GM18499 (cell line): Measurements from ENCODE around the gene CDADC1.

Experiments
- ATAC-seq: cut with Tn5 transposase; IDR thresholded peaks from one replicate; pipeline ENCODE4 v1.9.1; 2021; ENCODE audit warnings: moderate number of reproducible peaks; ENCODE audit not compliant: insufficient read depth, unreplicated experiment

The CDADC1 gene

DNA sequence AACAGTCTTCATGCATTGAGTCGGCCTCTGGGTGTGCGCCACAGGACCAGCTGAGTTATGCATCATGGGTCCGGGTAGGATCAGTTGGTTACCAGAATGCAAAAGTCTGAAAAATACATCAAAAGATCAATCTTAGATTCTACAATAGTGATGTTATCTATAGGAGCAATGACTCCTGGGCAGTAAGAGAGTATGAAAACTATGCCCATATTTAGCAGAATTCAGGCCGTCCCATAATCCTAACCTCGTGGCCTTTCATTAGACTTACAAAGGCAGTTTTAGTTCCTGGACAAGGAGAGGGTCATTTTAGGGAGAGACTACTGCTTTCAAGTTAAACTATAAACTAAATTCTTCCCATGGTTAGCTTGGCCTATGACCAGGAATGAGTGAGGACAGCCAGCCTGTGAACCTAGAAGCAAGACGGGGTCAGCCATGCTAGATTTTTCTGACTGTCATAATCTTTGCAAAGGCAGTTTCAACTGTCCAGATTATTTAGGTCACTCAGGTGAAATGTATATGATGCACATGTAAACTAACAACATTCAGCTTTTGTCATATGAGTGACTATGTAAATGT is 11.8 kb upstream of the CDADC1 start:
- no peak for ATAC-seq

DNA sequence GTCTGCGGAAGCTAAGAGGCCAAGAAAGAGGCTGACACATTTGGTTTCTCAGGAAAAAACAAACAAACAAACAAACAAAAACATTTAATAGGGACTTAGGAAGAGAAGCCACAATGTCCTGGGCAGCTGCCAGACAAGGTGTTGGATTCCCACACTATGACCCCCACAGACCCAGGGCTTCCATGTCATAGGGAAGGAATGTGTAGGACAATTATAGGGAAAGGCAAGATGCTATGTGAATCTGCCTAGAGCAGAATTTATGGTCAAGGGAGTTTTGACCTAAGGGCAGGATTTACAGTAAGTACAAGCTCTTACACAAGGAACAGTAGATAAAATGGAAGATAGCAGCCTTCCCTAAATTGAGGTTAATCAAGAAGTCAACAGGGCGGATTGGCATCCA is 9.1 kb upstream of the CDADC1 start:
- no peak for ATAC-seq

DNA sequence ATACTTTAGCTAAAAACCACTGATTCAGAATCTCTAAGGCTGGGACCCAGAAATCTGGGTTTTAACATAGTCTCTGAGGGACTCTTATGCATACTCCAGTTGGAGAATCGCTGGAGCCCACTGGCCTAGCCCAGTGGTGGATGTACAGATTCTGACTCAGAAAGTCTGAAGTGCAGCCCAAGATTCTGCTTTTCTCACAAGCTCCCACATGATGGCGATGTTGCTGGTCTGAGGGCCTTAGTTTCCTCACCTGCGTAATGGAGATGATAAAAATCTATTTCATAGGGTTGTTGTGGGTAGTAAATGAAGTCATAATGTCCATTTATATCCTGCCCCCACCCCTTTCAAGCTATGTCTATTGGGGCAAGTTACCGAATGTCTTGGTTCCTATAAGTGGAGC is 7.7 kb upstream of the CDADC1 start:
- ATAC-seq: no peak

DNA sequence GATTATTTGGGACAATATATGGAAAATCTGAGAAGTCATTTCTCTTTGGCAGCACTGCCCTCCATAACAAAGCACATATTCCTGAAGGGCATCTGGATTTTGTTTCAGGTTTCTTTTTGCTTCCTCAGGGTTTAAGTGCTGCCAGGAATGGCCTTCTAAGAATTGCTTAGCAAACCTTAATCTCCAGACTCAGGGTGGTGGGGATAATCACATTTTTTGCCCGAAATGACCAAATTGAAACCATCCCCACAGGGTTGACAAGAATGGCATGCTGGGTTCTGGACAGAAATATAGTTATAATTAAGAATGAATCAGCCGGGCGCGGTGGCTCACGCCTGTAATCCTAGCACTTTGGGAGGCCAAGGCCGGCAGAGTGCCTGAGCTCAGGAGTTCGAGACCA is 6.4 kb upstream of the CDADC1 start:
- no peak for ATAC-seq

DNA sequence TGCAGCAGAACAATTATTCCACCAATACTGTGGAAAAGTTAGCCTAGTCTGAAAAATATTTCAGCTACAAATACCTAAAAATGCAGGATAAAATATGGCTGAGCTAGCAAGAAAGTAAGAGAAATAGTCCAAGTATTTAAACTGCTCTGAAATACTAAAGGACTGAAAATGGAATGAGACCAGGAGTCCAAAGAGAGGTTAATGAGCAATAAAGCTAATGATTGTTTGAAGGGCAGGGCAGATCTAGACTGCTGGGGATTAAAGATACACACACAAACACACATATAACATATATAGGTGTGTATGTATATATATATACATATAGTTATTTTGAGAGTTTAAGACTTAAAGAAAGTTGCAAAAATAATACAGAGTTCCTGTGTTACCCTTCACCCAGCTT is 2.6 kb upstream of the CDADC1 start:
- no peak for ATAC-seq

DNA sequence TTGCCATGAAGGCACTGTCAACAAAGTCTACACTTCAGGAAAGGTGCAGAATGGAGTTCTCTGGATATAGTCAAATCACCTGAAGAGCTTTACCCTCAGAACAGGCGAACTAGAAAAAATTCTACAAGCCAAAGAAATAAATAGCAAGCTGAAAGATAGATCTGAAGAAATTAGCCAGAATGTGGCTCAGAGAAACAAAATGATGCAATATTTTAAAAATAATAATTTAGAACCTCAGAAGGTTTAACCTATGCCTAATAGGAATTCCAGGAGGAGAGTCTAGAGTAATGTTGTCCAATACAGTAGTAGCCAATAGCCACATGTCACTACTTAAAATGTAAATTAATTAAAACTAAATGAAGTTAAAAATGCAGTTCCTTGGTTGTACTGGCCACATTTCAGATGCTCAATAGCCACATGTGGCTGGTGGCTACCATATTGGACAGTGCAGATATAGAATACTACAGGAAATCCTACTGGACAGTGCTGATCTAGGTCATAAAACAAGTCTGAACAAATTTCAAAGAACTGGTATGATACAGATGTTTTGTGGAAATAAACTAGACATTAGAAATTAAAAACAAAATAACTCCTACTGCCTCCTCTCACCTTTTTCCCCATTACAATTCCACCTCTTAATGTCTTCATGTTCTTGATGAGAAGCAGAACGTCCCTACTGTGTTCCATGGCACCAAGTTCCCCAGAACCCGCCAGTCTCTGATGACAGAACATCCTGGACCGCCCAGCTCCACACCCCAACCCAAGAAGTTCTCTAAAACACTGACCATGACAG is 679 bp upstream of the CDADC1 start:
- peak; percentile 19 for ATAC-seq

DNA sequence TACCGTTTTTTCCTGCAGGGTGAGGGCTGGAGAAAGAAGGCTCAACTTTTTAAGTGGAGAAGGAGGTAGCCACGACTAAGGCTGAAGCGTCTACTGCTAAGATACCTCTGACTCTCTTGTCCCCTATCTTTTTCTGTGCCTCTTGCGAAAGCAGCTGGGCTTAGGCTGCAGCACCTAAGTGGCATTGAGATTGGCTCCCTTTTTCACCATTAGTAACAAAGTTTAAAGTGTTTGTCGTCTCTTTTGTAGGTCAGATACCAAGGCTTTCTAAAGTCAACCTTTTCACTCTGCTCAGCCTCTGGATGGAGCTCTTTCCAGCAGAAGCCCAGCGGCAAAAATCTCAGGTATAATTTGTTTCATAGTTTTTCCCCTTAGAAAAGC is 887 bp downstream of the CDADC1 start:
- ATAC-seq: no peak

DNA sequence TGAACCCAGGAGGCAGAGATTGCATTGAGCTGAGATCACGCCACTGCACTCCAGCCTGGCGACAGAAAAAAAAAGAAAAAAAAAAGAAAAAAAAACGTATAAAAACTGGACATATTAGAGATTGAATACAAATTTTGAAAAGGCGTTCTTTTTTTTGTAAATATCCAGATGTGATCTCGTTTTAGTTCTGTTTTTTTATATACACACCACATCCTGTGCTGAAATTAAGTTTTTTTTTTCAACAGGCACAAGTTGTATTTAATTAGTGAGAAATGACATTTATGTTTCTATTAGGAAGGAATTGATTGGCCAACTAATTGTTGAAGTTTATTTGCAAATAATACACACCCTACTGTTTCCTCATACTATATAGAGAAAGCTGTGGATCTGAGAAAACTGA is 3.6 kb downstream of the CDADC1 start:
- ATAC-seq: no peak

DNA sequence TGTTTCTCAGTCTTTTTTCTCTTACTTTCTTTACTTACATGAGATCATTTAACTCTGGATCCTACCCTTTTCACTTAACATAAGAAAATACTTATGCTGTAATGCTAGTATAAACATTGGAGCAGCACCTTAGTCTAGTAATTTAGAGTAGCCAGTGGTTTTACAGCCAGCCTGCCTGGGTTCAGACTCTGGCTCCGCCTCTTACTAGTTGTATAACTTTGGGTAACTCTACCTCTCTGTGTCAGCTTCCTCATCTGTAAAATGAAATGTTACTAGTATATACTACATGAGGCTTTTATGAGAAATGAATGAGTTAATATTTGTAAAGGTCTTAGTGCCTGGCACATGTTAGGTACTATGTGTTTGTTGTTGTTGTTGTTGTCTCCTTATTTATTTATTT is 5.6 kb downstream of the CDADC1 start:
- no peak for ATAC-seq

DNA sequence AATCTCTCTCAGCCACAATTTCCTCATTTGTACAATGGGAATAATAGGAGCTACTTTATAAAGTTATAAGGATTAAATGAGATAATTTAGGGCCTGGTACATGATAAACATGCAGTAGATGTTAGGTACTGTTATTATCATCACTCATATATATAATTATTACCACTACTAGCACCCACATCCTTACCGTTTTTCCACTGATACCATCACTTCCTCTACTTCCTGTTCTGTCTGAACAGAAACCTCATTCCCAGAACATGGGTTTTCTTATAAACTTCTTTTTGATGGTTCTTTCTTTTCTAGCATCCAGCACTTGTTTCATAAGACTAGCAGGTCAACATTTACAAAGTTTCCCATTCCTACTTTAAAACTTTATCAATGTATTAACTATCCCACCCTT is 6.3 kb downstream of the CDADC1 start:
- ATAC-seq: no peak

DNA sequence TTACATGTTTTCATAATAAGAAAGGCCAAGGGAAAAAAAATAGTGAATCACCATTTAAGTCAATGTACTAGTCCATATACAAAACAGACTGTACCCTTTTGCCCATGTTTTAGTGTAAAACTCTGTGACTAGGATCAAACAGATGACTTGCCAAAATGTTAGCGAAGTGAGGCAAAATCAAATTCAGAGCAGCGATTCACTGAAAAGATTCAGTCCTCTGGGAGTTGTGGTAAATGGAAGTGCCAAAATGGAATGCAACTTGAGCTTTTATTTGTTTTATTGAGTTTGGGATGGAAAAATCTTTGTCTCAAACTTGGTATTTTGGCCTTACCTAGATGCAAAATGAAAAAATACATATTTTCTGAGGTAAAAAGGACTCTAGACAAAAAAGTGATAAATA is 9.1 kb downstream of the CDADC1 start:
- no peak for ATAC-seq

DNA sequence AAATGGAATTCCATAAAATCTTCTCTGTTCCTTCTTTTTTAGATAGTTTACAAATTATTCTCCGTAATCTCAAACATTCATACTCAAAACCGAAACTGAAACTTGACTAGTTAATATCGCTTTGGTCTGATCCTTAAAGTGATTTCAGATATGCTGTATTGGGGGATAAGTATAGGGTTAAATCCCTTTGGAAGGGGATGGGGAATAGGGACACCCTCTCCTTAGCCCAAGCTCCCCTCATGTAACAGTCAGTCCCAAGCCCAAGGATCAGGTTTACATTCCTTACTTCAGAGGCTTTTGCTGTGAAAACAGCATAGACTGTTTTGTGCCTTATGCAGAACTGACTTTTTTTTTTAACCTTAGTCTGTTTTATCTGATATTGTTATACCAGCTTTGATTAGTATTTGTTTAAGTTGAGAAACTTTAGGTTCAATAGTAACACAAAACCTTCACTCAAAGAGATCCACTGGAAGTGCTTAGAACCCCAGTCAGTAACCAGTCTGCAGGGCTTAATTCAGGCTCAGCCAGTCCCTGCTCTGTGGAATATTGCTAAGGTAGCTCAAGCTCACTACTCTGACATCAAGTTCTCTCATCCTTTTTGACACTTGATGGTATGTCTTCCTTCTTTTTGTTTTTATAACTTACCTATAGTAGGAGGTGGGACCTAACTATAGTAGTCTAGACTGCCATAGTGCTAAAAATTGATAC is 10.5 kb downstream of the CDADC1 start:
- ATAC-seq: no peak

DNA sequence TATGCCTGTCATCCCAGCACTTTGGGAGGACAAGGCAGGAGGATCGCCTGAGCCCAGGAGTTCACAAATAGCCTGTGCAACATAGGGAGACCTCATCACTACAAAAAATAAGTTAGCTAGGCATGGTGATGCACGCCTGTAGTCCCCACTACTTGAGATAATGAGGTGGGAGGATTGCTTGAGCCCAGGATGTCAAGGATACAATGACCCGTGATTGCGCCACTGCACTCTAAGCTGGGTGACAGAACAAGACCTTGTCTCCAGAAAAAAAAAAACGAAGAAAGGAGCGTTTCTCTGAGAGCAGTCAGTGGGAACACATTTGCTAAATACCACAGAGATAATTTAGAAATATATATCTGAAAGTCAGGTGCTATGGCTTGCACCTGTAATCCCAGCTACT is 11.9 kb downstream of the CDADC1 start:
- ATAC-seq: no peak

DNA sequence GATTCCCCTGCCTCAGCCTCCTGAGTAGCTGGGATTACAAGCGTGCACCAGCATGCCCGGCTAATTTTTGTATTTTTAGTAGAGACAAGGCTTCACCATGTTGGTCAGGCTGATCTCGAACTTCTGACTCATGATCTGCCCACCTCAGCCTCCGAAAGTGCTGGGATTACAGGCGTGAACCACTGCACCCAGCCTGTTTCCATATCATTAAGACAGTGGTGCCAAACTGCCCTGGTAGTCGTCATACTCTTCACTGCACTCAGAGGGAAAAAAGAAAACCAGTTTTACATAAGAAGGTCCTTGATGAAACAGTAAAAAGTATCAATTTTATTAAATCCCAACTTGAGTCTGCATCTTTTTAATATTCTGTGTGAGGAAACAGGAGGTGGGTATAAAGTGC is 14.9 kb downstream of the CDADC1 start:
- ATAC-seq: no peak

DNA sequence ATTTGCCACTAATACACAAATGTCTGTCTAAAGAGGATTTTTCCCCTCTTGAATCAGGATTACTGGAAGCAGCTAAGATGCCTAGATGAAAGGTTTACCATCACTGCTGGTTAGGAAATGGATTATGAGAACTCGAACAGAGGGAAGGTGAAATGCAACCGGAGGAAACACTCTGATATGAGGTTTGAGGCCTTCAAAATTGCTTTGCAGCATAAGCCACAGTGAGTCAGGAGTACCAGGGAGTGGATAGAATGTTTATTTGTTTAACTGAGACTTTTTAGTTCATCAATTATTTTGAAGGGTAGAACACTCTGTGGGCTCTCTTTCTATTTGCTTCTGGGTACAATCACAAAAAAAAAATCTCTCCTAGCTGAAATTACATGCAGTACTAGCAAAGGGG is 18.1 kb downstream of the CDADC1 start:
- no peak for ATAC-seq

DNA sequence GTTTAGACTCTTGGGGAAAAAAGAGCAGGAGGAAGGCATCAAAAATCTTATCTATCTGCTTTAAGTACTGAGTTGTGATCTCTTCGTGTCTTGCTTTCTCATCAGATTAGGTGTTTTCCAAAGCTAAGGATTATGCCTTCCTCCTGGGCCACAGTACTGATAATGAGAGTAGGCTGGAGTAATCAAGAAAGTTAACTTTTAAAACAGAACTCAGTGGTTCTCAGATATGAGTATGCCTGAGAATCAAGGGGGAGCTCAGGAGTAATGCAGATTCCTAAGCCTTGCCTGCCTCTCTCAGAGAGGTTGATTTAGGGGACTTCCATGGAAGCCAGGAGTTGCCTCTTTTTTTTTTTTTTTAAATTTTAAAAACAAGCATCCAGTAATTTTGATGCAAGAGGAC is 23.5 kb downstream of the CDADC1 start:
- ATAC-seq: no peak

DNA sequence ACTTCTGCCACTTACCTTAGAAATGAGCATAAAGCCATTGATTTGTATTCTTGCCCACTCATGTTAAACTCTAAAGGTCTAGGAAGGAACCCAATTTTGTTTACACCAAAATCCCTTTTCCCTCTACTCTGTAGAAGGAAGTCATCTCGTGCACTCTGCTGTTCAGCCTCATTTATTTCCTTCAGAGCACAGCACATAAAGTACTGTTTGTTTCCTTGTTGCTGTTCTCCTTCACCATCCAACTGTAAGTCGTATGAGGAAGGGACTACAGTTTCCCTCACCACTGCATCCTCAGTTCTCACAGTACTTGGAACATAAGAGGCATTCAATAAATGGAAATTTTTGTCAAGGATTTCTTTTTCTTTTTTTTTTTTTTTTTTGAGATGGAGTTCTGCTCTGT is 24.6 kb downstream of the CDADC1 start:
- ATAC-seq: no peak

DNA sequence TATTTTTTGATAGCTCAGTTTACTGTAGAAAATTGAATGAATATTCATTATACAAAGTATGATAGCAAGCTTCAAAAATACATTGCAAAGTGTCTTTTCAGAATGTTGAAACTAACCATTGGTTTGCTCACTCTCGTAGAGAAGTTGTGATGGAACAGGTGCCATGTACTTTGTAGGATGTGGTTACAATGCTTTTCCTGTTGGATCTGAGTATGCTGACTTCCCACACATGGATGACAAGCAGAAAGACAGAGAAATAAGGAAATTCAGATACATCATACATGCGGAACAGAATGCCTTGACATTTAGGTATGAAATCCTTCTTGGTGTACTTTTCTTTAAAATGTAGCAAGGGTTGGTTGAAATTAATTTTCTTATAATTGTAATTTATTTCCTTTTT is 30.5 kb downstream of the CDADC1 start:
- ATAC-seq: no peak

DNA sequence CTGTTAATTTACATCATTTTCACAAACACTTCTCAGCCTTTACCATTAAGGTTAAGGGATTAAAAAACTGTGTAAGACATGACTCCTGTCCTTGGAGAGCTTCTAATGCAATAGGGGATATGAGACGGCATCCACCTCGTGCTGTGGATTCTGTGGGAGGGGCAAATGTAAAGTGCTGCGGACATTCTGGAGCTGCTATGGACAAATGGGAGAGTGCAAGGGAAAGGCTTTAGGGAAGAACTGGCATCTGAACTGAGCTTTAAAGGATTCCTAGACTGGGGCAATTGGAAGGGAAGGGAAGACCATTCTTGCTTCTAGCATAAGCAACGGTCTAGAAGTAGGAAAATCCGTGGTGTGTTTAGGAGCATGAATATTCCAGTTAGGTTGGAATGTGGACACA is 31.4 kb downstream of the CDADC1 start:
- ATAC-seq: no peak

DNA sequence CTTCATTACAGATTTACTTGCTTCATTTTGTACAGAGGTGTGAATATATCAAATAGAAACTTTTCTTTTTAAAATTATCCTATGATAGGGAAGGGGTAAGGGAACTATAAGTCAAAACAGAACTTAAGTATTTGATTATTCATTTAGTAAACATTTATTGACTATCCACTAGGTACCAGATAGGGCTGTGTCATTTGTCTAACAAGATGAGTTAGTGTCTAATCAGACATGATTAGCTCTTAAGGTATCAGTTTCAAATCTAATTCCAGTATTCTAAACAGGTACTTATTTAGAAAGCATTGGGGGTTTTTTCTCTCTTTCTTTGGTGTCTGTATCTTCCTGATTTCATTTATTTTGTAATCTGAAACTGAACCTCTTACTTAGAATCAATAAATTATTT is 32.2 kb downstream of the CDADC1 start:
- ATAC-seq: no peak

DNA sequence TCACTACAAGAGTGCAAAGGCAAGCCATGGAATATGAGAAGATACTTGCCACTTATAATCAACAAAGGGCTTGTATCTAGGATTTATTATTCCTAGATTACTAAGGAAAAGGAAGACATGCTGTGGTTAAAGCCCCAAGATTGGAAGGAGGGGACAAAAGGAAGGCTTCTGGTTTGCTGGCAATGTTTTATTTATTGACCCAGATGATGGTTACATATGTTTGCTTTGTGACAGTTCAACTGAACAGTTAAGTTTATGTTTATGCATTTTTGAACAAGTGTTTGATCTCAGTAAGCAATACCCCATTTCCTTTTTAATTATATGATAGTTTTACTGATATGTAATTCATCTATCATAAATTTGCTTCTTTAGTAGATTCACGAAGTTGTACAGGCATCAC is 40.3 kb downstream of the CDADC1 start:
- no peak for ATAC-seq

DNA sequence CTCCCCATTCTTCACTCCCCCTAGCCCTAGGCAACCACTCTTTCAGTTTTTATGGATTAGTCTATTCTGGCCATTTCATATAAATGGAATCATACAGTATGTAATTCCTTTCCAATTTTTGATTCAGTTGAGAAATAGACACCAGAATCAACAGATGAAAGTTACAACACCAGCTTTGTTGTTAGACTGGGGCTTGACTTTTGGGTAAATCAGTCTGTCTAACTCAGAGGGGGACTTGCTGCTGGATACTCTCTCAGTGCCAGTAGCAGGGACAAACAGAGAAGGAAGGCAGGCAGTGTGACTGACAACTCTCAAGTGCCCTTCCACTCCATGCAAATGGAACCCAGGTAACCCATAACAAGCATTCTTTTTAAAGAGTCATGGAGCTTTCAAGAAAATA is 40.7 kb downstream of the CDADC1 start:
- ATAC-seq: no peak
